HepG2 (cell line): ENCODE data around the gene B4GALT1. TPM values are rescaled to one million over a fixed set of nuclear protein-coding genes. Genes with fewer than 3 reads are reported as not detected.

ENCODE experiments used
- BRF2 ChIP-seq: sonication (generic); formaldehyde crosslinking; IDR thresholded peaks from 2 replicates; pipeline ENCODE4 v1.8.1; 2022; ENCODE audit warnings: mild to moderate bottlenecking, missing genetic modification reagents
- CEBPG ChIP-seq: IDR thresholded peaks from 2 replicates; pipeline ENCODE4 v1.6.1; 2016
- DPF2 ChIP-seq: sonication (generic); formaldehyde crosslinking; IDR thresholded peaks from 2 replicates; pipeline ENCODE4 v1.4.0; 2020; ENCODE audit warnings: mild to moderate bottlenecking, low read depth, missing genetic modification reagents, borderline replicate concordance
- FOXP1 ChIP-seq, 2 experiments: fragments of 450-650 bp in 1 of 2; IDR thresholded peaks; 2 replicates each; pipeline ENCODE4 v1.6.1; 2017 to 2018; ENCODE audit warnings: antibody characterized with exemption in 1 of 2
- GFI1 ChIP-seq: sonication (generic); formaldehyde crosslinking; IDR thresholded peaks from 2 replicates; pipeline ENCODE4 v1.5.0; 2020; ENCODE audit warnings: missing genetic modification reagents, mild to moderate bottlenecking, borderline replicate concordance
- GTF3A ChIP-seq: sonication (generic); formaldehyde crosslinking; conservative IDR thresholded peaks from 2 replicates; pipeline ENCODE4 v1.4.0; 2020; ENCODE audit warnings: mild to moderate bottlenecking, missing genetic modification reagents
- HNRNPH1 ChIP-seq: fragments of 200-400 bp; formaldehyde crosslinking; optimal IDR thresholded peaks from 2 replicates; pipeline ENCODE3; 2017; ENCODE audit warnings: mild to moderate bottlenecking, low read depth, low read length
- LCORL ChIP-seq, 2 experiments: fragments of 450-650 bp in 1 of 2; sonication (generic) in 1 of 2; formaldehyde crosslinking in 1 of 2; IDR thresholded peaks; 2 replicates each; pipeline versions ENCODE4 v1.5.0 to v1.6.1; 2017 to 2020; ENCODE audit warnings: antibody characterized with exemption in 1 of 2, missing genetic modification reagents in 1 of 2
- NBN ChIP-seq: fragments of 450-650 bp; conservative IDR thresholded peaks from 2 replicates; pipeline ENCODE4 v1.6.1; 2017
- RAD21 ChIP-seq: fragments of 450-650 bp; formaldehyde crosslinking; IDR thresholded peaks from 2 replicates; pipeline ENCODE4 v1.5.0; 2020; ENCODE audit warnings: mild to moderate bottlenecking
- RBAK ChIP-seq: sonication (generic); formaldehyde crosslinking; IDR thresholded peaks from 2 replicates; pipeline ENCODE4 v1.5.1; 2020; ENCODE audit warnings: mild to moderate bottlenecking, missing genetic modification reagents
- RXRA ChIP-seq: sonication (generic); formaldehyde crosslinking; IDR thresholded peaks from 2 replicates; pipeline ENCODE4 v1.5.1; 2020; ENCODE audit warnings: missing genetic modification reagents
- SIN3A ChIP-seq: IDR thresholded peaks from 2 replicates; pipeline ENCODE4 v1.6.1; 2011; ENCODE audit warnings: low read depth, mild to moderate bottlenecking, control low read depth, low read length, borderline replicate concordance
- SSRP1 ChIP-seq: IDR thresholded peaks from 2 replicates; pipeline ENCODE4 v1.6.1; 2016; ENCODE audit warnings: control low read depth
- TARDBP ChIP-seq: sonication (generic); formaldehyde crosslinking; IDR thresholded peaks from 2 replicates; pipeline ENCODE4 v1.8.0; 2022; ENCODE audit warnings: mild to moderate bottlenecking, missing genetic modification reagents
- TBX2 ChIP-seq: sonication (generic); formaldehyde crosslinking; IDR thresholded peaks from 2 replicates; pipeline ENCODE4 v1.5.0; 2020; ENCODE audit warnings: missing genetic modification reagents, mild to moderate bottlenecking, borderline replicate concordance
- TEAD3 ChIP-seq: optimal IDR thresholded peaks from 2 replicates; pipeline ENCODE3; 2016; ENCODE audit warnings: borderline replicate concordance
- ZBTB7B ChIP-seq: sonication (generic); formaldehyde crosslinking; IDR thresholded peaks from 2 replicates; pipeline ENCODE4 v1.4.0; 2020; ENCODE audit warnings: missing genetic modification reagents
- ZFYVE20 ChIP-seq: sonication (generic); formaldehyde crosslinking; IDR thresholded peaks from 2 replicates; pipeline ENCODE4 v1.8.0; 2023; ENCODE audit warnings: low read depth, mild to moderate bottlenecking, moderate library complexity, missing genetic modification reagents, borderline replicate concordance
- ZKSCAN8 ChIP-seq: IDR thresholded peaks from 2 replicates; pipeline ENCODE4 v1.6.1; 2016; ENCODE audit warnings: borderline replicate concordance, missing genetic modification reagents, missing compliant biosample characterization
- ZMYM3 ChIP-seq: sonication (generic); formaldehyde crosslinking; IDR thresholded peaks from 2 replicates; pipeline ENCODE4 v1.5.1; 2020; ENCODE audit warnings: mild to moderate bottlenecking, missing genetic modification reagents
- ZNF430 ChIP-seq: sonication (generic); formaldehyde crosslinking; IDR thresholded peaks from 2 replicates; pipeline ENCODE4 v1.9.0; 2021; ENCODE audit warnings: mild to moderate bottlenecking, missing genetic modification reagents
- ZNF549 ChIP-seq: sonication (generic); formaldehyde crosslinking; IDR thresholded peaks from 2 replicates; pipeline ENCODE4 v1.5.0; 2020; ENCODE audit warnings: missing genetic modification reagents
- ZNF644 ChIP-seq: IDR thresholded peaks from 2 replicates; pipeline ENCODE4 v1.6.1; 2016; ENCODE audit warnings: low read depth
- ZNF770 ChIP-seq: sonication (generic); formaldehyde crosslinking; IDR thresholded peaks from 2 replicates; pipeline ENCODE4 v1.5.0; 2020; ENCODE audit warnings: mild to moderate bottlenecking, missing genetic modification reagents
- ZNF775 ChIP-seq: sonication (generic); formaldehyde crosslinking; IDR thresholded peaks from 2 replicates; pipeline ENCODE4 v1.4.0; 2020; ENCODE audit warnings: missing genetic modification reagents, mild to moderate bottlenecking, moderate library complexity, borderline replicate concordance
- ZSCAN31 ChIP-seq: sonication (generic); formaldehyde crosslinking; IDR thresholded peaks from 2 replicates; pipeline ENCODE4 v1.5.0; 2020; ENCODE audit warnings: low read depth, mild to moderate bottlenecking, missing genetic modification reagents
- polyA plus RNA-seq, 8 experiments: library from polyadenylated mRNA; depleted of rRNA in 3 of 8; stranded (reverse) in 7 of 8; unstranded in 1 of 8; fragments of >200 nt; fragmentation: Illumina TruSeq in 4 of 8; extraction: Trizol in 4 of 8; gene quantifications; 2 replicates each; pipeline versions ENCODE4 v1.2.1 to v1.2.3, GENCODE V29; 2011 to 2016; ENCODE audit warnings: low read depth in 4 of 8, missing spikeins in 1 of 8, mixed read lengths in 1 of 8; ENCODE audit not compliant: insufficient read depth in 1 of 8
- total RNA-seq, 5 experiments: library from RNA; depleted of rRNA; stranded (reverse); fragments of >200 nt; fragmentation: Illumina TruSeq; extraction: Trizol; gene quantifications; 2 replicates each; pipeline ENCODE4 v1.2.3, GENCODE V29; 2016; ENCODE audit warnings: low read depth in 1 of 5

Gene B4GALT1
- total and polyA plus RNA-seq, 2 of the 13 experiments (the other 11 are each of a cell fraction or from before 2014, with no cell fraction given) = 15.7 to 33.5 TPM

- TF ChIP-seq FOXP1 (IDR thresholded peaks at IDR 0.05) = no peak
- TF ChIP-seq FOXP1 (CRISPR knock-in tag; IDR thresholded peaks at IDR 0.05) = peak; percentile 23; the same call in 1 of the 2 replicates
- TF ChIP-seq ZFYVE20 (CRISPR knock-in tag) = no peak
- 0 out of 2 replicates have a peak, but pooled peaks have one; percentile 23 for TF ChIP-seq RBAK (CRISPR knock-in tag)
- no peak for TF ChIP-seq GTF3A (CRISPR knock-in tag)
- TF ChIP-seq ZBTB7B = no peak
- no peak for TF ChIP-seq ZNF644
- peak; percentile 76 for TF ChIP-seq CEBPG (CRISPR knock-in tag)
- no peak for TF ChIP-seq SIN3A
- TF ChIP-seq SSRP1 (CRISPR knock-in tag) = 0 out of 2 replicates have a peak, but pooled peaks have one; percentile 36
- no peak for TF ChIP-seq ZNF549 (CRISPR knock-in tag)
- TF ChIP-seq ZSCAN31 (CRISPR knock-in tag) = 0 out of 2 replicates have a peak, but pooled peaks have one; percentile 27
- TF ChIP-seq LCORL (IDR thresholded peaks at IDR 0.05) = peak; percentile 29; the same call in 1 of the 2 replicates
- TF ChIP-seq LCORL (CRISPR knock-in tag; IDR thresholded peaks at IDR 0.05) = peak; percentile 59
- TF ChIP-seq ZNF770 = peak; percentile 5; the same call in 1 of the 2 replicates
- TF ChIP-seq TBX2 (CRISPR knock-in tag) = peak; percentile 73; the same call in 1 of the 2 replicates
- no peak for TF ChIP-seq HNRNPH1
- TF ChIP-seq DPF2 = 0 out of 2 replicates have a peak, but pooled peaks have one; percentile 11
- 0 out of 2 replicates have a peak, but pooled peaks have one; percentile 21 for TF ChIP-seq TARDBP (CRISPR knock-in tag)
- TF ChIP-seq ZNF430 (CRISPR knock-in tag) = no peak
- no peak for TF ChIP-seq RAD21 (CRISPR knock-in tag)
- no peak for TF ChIP-seq BRF2
- TF ChIP-seq TEAD3 (CRISPR knock-in tag) = peak; percentile 49
- TF ChIP-seq NBN = no peak
- TF ChIP-seq ZNF775 = no peak
- no peak for TF ChIP-seq GFI1 (CRISPR knock-in tag)
- peak; percentile 52; the same call in 1 of the 2 replicates for TF ChIP-seq RXRA (CRISPR knock-in tag)
- TF ChIP-seq ZMYM3 (CRISPR knock-in tag) = peak; percentile 67
- TF ChIP-seq ZKSCAN8 = no peak
Measured at GRCh38 chr9:33172256-33173238, 5.4 kb upstream of the B4GALT1 start (continued).
